Measurements from ENCODE around the gene RDH14. TPM values are rescaled to one million over a fixed set of nuclear protein-coding genes. Genes with fewer than 3 reads are reported as not detected.

Gene RDH14, protein sequence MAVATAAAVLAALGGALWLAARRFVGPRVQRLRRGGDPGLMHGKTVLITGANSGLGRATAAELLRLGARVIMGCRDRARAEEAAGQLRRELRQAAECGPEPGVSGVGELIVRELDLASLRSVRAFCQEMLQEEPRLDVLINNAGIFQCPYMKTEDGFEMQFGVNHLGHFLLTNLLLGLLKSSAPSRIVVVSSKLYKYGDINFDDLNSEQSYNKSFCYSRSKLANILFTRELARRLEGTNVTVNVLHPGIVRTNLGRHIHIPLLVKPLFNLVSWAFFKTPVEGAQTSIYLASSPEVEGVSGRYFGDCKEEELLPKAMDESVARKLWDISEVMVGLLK
- total RNA-seq (ENCODE audit: low replicate concordance), result 27.7 and 33.5 TPM in 2 replicates

DNA sequence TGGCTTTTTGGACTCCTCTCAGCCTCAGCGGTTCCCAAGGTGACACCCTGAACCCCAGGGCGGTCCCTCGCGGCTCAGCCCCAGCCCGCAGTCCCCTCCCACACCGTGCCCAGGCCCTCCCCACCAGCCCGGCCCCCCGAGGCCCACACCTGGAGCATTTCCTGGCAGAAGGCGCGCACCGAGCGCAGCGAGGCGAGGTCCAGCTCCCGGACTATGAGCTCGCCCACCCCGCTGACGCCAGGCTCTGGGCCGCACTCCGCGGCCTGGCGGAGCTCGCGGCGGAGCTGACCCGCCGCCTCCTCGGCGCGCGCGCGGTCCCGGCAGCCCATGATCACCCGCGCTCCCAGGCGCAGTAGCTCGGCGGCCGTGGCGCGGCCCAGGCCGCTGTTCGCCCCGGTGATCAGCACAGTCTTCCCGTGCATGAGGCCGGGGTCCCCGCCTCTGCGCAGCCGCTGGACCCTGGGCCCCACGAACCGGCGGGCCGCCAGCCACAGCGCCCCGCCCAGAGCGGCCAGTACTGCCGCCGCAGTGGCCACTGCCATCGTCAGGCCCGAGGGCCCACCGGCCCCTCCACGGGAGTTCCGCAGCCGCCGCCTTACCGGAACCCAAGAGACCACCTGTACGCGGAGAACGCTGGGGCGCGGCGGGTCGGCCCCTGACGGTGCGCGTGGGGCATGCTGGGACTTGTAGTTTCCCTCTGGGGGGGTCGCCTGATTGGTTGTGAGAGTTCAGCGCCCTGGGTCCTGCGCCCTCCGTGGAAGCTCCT, at the start of gene RDH14:
Gene RDH14 (minus strand): TSS at position 623 of the 766 bp plus-strand sequence. CDS start 81 bp downstream, at position 542.
- Histone ChIP-seq H3K4me3 (peak within 1 kb of the TSS; percentile 88), H4K20me1 (ENCODE audit: low read depth) (peaks cover 25% of the 10 kb centered on the region), H3K9me3 (ENCODE audit: low read depth) (no peaks in the 10 kb centered on the region), H3K27ac (peak within 1 kb of the TSS; percentile 85), H3K9ac (peak within 1 kb of the TSS; percentile 87), H3K79me2 (ENCODE audit: low read depth) (peaks cover 42% of the 10 kb centered on the region), H3K4me1 (peaks cover 29% of the 10 kb centered on the region), H3K4me2 (peak within 1 kb of the TSS; percentile 98), H2AFZ (replicated peaks) (peak within 1 kb of the TSS; percentile 99), H3F3A (ENCODE audit: low read depth) (peaks cover 7% of the 10 kb centered on the region), H3K36me3 (no peaks in the 10 kb centered on the region), H3K27me3 (no peaks in the 10 kb centered on the region)
- peak; percentile 97 for DNase-seq (ENCODE audit: low spot score)
- H3K9me3 Mint-ChIP-seq, result no peaks in the 10 kb centered on the region
- peak within 1 kb of the TSS; percentile 97 for H3K4me3 Mint-ChIP-seq
- H3K27me3 Mint-ChIP-seq (ENCODE audit: insufficient read depth, low read depth), result peaks cover 7% of the 10 kb centered on the region
- TF ChIP-seq CTCF (IDR thresholded peaks at IDR 0.05) (peak; percentile 23), EZH2phosphoT487 (IDR thresholded peaks at IDR 0.05) (no peak), EZH2 (IDR thresholded peaks at IDR 0.05) (no peak)
- H3K36me3 Mint-ChIP-seq, result peaks cover 8% of the 10 kb centered on the region
- H3K27ac Mint-ChIP-seq, result peak within 1 kb of the TSS; percentile 95
- H3K4me1 Mint-ChIP-seq, result peaks cover 19% of the 10 kb centered on the region

DNA sequence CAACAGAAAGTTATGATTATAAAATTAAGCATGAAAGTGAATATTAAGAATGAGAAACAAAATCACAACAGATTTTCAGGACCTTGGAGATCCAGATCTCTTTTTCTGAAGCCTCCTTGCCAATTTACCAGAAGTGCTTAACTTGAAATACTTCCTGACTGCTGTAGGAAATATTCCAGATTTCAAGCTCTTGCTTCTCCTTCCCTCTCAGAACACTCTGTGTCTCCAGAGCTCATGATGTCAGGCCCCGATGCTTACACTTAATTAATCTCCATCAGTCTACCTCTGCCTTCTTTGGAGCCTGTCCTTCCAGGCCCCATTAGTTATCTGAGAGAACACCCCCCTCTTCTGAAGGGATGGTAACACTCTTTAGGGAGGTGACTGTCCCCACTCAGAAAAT, 49.6 kb upstream of the RDH14 start:
- H3K27ac ChIP-seq, result no peak overlapping the region
- no peaks in the 10 kb centered on the region for H3K36me3 ChIP-seq
- H2AFZ ChIP-seq (replicated peaks), result no peak overlapping the region
- no peak overlapping the region for H3K9ac ChIP-seq
- Mint-ChIP-seq H3K4me3 (no peak overlapping the region), H3K36me3 (no peaks in the 10 kb centered on the region), H3K27ac (no peak overlapping the region), H3K27me3 (ENCODE audit: insufficient read depth, low read depth) (no peaks in the 10 kb centered on the region), H3K9me3 (no peaks in the 10 kb centered on the region), H3K4me1 (peaks cover 7% of the 10 kb centered on the region)
- no peaks in the 10 kb centered on the region for H3K79me2 ChIP-seq (ENCODE audit: low read depth)
- no peaks in the 10 kb centered on the region for H3K4me1 ChIP-seq
- H4K20me1 ChIP-seq (ENCODE audit: low read depth), result no peaks in the 10 kb centered on the region
- TF ChIP-seq EZH2phosphoT487 (IDR thresholded peaks at IDR 0.05), result no peak
- no peak for TF ChIP-seq CTCF (IDR thresholded peaks at IDR 0.05)
- no peak for TF ChIP-seq EZH2 (IDR thresholded peaks at IDR 0.05)
- no peaks in the 10 kb centered on the region for H3F3A ChIP-seq (ENCODE audit: low read depth)
- no peak overlapping the region for H3K4me2 ChIP-seq
- H3K27me3 ChIP-seq, result no peaks in the 10 kb centered on the region
- no peak for DNase-seq (ENCODE audit: low spot score)
- H3K4me3 ChIP-seq, result no peak overlapping the region
- no peaks in the 10 kb centered on the region for H3K9me3 ChIP-seq (ENCODE audit: low read depth)

DNA sequence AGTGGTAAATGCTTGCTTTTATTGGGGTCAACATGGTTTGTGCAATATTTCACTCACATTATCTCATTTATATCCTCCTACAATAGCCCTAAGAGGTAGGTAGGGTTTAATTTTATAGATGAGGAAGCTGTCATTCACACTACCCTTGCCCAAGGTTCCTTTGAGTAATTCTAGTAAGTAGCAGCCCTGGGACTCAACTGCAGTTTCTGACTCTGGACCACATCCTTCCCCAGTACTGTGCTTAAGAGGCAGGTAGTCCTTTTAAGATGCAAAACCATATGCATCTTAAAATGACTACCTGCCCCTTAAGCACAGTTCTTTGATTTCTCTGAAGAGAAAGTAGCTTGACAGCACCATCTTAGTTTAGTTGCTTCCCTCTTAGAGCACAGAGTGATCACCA, 44.7 kb upstream of the RDH14 start:
- H4K20me1 ChIP-seq (ENCODE audit: low read depth), result no peaks in the 10 kb centered on the region
- H3K79me2 ChIP-seq (ENCODE audit: low read depth), result no peaks in the 10 kb centered on the region
- H3K4me3 ChIP-seq, result no peak overlapping the region
- Mint-ChIP-seq H3K4me1 (peaks cover 7% of the 10 kb centered on the region), H3K27me3 (ENCODE audit: insufficient read depth, low read depth) (no peaks in the 10 kb centered on the region), H3K4me3 (no peak overlapping the region), H3K36me3 (no peaks in the 10 kb centered on the region), H3K27ac (no peak overlapping the region), H3K9me3 (no peaks in the 10 kb centered on the region)
- H3K9ac ChIP-seq, result no peak overlapping the region
- no peak for TF ChIP-seq CTCF (IDR thresholded peaks at IDR 0.05)
- no peak for TF ChIP-seq EZH2 (IDR thresholded peaks at IDR 0.05)
- no peak for TF ChIP-seq EZH2phosphoT487 (IDR thresholded peaks at IDR 0.05)
- H2AFZ ChIP-seq (replicated peaks), result no peak overlapping the region
- H3F3A ChIP-seq (ENCODE audit: low read depth), result no peaks in the 10 kb centered on the region
- H3K27ac ChIP-seq, result no peak overlapping the region
- DNase-seq (ENCODE audit: low spot score), result no peak
- H3K36me3 ChIP-seq, result no peaks in the 10 kb centered on the region
- no peaks in the 10 kb centered on the region for H3K27me3 ChIP-seq
- no peak overlapping the region for H3K4me2 ChIP-seq
- H3K4me1 ChIP-seq, result no peaks in the 10 kb centered on the region
- H3K9me3 ChIP-seq (ENCODE audit: low read depth), result no peaks in the 10 kb centered on the region

Measured in neural progenitor cell (in vitro differentiated cells).